NOMO-1 treated with dmso at 0.1 percent for 144 hours (cell line): ENCODE results near the gene B9D1.
A peak's percentile ranks its signal among the peaks of the same experiment; 100 is the strongest.

Experiments used
- DNase-seq: peaks from one replicate; lab custom pipeline; 2025; ENCODE audit not compliant: unreplicated experiment; lab: John Stamatoyannopoulos, UW

B9D1 gene

GRCh38 chr17:19388791-19389785 is 26.6 kb upstream of the B9D1 start:
- no peak for DNase-seq

- no peak for DNase-seq
These were observed 25.5 kb upstream of the B9D1 start for GRCh38 chr17:19387921-19388521.

- DNase-seq: no peak
These were observed 24.7 kb upstream of the B9D1 start, which contains the start of gene MFAP4 for GRCh38 chr17:19386974-19387920. TSS of gene MFAP4 (minus strand) at chr17:19387190. CDS start at chr17:19387155, 35 bp downstream.

GRCh38 chr17:19386051-19386929 is 23.8 kb upstream of the B9D1 start:
- DNase-seq: peak; percentile 78

- DNase-seq: no peak
These were observed 23.0 kb upstream of the B9D1 start for GRCh38 chr17:19385521-19385983.

GRCh38 chr17:19384723-19385391 is 22.3 kb upstream of the B9D1 start:
- DNase-seq: no peak

GRCh38 chr17:19383681-19384470 is 21.4 kb upstream of the B9D1 start:
- no peak for DNase-seq

- no peak for DNase-seq
These were observed 20.3 kb upstream of the B9D1 start for GRCh38 chr17:19382531-19383444.

- DNase-seq: no peak
These were observed 19.4 kb upstream of the B9D1 start for GRCh38 chr17:19381741-19382444.

- DNase-seq: no peak
These were observed 18.8 kb upstream of the B9D1 start for GRCh38 chr17:19381361-19381740.

- DNase-seq: no peak
These were observed 18.2 kb upstream of the B9D1 start for GRCh38 chr17:19380481-19381301.

- no peak for DNase-seq
These were observed 17.0 kb upstream of the B9D1 start for GRCh38 chr17:19379361-19380065.

- DNase-seq: no peak
These were observed 16.2 kb upstream of the B9D1 start, which contains the start of gene MAPK7 for GRCh38 chr17:19378416-19379360. TSS of gene MAPK7 (plus strand) at chr17:19378498. CDS start at chr17:19378901, 403 bp downstream.
